Right lobe of liver (tissue), 4 donors: ENCODE data around the gene NUTM2E.
"Not testable (repeated sequence)": the region's sequence is repeated elsewhere in the genome, so short reads cannot be mapped to it uniquely, and the experiment has no call there.

ENCODE experiments used
- POLR2A ChIP-seq: fragments of 450-650 bp; IDR thresholded peaks from one replicate; pipeline ENCODE4 v1.6.1; 2017; ENCODE audit warnings: antibody characterized with exemption, mild to moderate bottlenecking
- TF ChIP-seq, protein P1 (sequence below), 4 donors: fragments of 200-600 bp in 3 of 4; fragments of 450-650 bp in 1 of 4; IDR thresholded peaks; one replicate each; pipeline versions ENCODE4 v1.5.1 to v1.8.0; 2016 to 2022; ENCODE audit warnings: antibody characterized with exemption in 4 of 4, mild to moderate bottlenecking in 2 of 4
- donor health status: DM: no; HTN: no; CAD: no.
- donor health status: DM: no; HTN: no; CAD: no.
- donor health status: DM: no; HTN: yes; CAD: no.

DNA sequence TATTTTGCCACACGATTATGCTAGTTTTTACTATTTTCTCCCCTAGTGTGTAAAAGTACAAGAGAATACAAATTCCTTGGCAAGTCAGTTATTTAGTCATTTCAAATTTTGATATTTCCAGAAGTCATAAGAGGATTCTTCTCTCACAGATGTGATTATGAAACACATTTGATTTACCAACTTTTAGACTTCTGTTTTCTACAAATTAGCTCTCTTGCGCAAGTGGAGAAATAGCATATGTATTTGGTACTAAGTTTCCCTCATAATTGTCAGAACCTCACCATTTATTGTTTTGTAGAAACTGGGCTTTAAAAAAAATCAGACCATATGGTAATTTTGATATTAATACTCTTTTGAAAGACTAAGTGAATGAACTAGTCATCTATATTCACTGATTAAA lies 9.4 kb downstream of the NUTM2E start:
- TF ChIP-seq, protein P1, sequence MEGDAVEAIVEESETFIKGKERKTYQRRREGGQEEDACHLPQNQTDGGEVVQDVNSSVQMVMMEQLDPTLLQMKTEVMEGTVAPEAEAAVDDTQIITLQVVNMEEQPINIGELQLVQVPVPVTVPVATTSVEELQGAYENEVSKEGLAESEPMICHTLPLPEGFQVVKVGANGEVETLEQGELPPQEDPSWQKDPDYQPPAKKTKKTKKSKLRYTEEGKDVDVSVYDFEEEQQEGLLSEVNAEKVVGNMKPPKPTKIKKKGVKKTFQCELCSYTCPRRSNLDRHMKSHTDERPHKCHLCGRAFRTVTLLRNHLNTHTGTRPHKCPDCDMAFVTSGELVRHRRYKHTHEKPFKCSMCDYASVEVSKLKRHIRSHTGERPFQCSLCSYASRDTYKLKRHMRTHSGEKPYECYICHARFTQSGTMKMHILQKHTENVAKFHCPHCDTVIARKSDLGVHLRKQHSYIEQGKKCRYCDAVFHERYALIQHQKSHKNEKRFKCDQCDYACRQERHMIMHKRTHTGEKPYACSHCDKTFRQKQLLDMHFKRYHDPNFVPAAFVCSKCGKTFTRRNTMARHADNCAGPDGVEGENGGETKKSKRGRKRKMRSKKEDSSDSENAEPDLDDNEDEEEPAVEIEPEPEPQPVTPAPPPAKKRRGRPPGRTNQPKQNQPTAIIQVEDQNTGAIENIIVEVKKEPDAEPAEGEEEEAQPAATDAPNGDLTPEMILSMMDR (IDR thresholded peaks at IDR 0.05): not testable (repeated sequence)
- TF ChIP-seq POLR2A: not testable (repeated sequence)
